HCT116 (cell line): ENCODE data around the gene CATSPERZ. TPM values are rescaled to one million over a fixed set of nuclear protein-coding genes. Genes with fewer than 3 reads are reported as not detected.

Experiments used
- ATAC-seq: fragments of 200-7000 bp; cut with Tn5 transposase; 2 replicates; pipeline ENCODE4 v1.9.1; 2020; ENCODE audit warnings: mild to moderate bottlenecking, moderate library complexity
- BruUV-seq: library from RNA; stranded (reverse); fragments of 400-500 nt; replicated peaks from 2 replicates; lab custom pipeline; 2021; lab: Mats Ljungman, UMichigan
- CTCF ChIA-PET: fragments of 300-600 bp; sonication (Branson Sonifier 250); formaldehyde crosslinking; loops from one replicate; lab custom pipeline; 2021; ENCODE audit warnings: antibody characterized with exemption; lab: Charles Lee
- POLR2A ChIA-PET: fragments of 300-600, 350-600 bp; sonication (Branson Sonifier 250); formaldehyde crosslinking; loops from one replicate; lab custom pipeline; 2021; ENCODE audit warnings: antibody characterized with exemption; lab: Charles Lee
- RAD21 ChIA-PET, 2 experiments: fragments of 300-600 bp; sonication (Branson Sonifier 250); formaldehyde crosslinking; loops; one replicate each; lab custom pipeline; 2023; ENCODE audit warnings: low total read pairs in 2 of 2; ENCODE audit not compliant: uncharacterized antibody in 2 of 2, unreplicated experiment in 2 of 2, low non-redundant PET in 1 of 2; lab: Charles Lee
- DNase-seq: peaks from one replicate; pipeline ENCODE4 v3.0.0-alpha.2; 2010; ENCODE audit warnings: low read depth, low spot score
- H2AFZ ChIP-seq: fragments of 200-600 bp; shearing (Covaris generic), sonication (generic); 2 replicates; pipeline ENCODE4 v1.6.1; 2017; ENCODE audit warnings: low read depth, mixed run types, mixed read lengths, antibody characterized with exemption, low read length; ENCODE audit not compliant: poor library complexity, severe bottlenecking
- H3K27ac ChIP-seq: 2 replicates; pipeline ENCODE4 v1.5.1; 2012; ENCODE audit warnings: low read depth, low read length
- H3K27me3 ChIP-seq: fragments of 200-600 bp; sonication (generic); 2 replicates; pipeline ENCODE4 v1.6.1; 2016; ENCODE audit warnings: mixed run types, low read length, mixed read lengths; ENCODE audit not compliant: insufficient read depth
- H3K36me3 ChIP-seq, 2 experiments: fragments of 200-500 bp in 1 of 2; fragments of 200-600 bp in 1 of 2; sonication (Bioruptor generic) in 1 of 2; sonication (generic) in 1 of 2; 2 replicates each; pipeline versions ENCODE4 v1.5.1 to v1.6.1; 2014 to 2016; ENCODE audit warnings: low read length in 2 of 2, inconsistent platforms in 1 of 2, mixed read lengths in 1 of 2, mixed run types in 1 of 2; ENCODE audit not compliant: insufficient read depth in 2 of 2, control insufficient read depth in 1 of 2
- H3K4me1 ChIP-seq, 2 experiments: fragments of 200-600 bp in 1 of 2; sonication (generic) in 1 of 2; 2 replicates each; pipeline versions ENCODE4 v1.5.1 to v1.6.1; 2012 to 2017; ENCODE audit warnings: low read length in 2 of 2, inconsistent platforms in 1 of 2, mild to moderate bottlenecking in 1 of 2, mixed read lengths in 1 of 2, mixed run types in 1 of 2, moderate library complexity in 1 of 2; ENCODE audit not compliant: insufficient read depth in 2 of 2, control insufficient read depth in 1 of 2
- H3K4me2 ChIP-seq: fragments of 200-600 bp; sonication (generic); 2 replicates; pipeline ENCODE4 v1.6.1; 2017; ENCODE audit warnings: mixed run types, low read length, mixed read lengths
- H3K4me3 ChIP-seq, 2 experiments: fragments of 200-600 bp in 1 of 2; sonication (generic) in 1 of 2; replicated peaks in 1 of 2; 2 replicates each; pipeline ENCODE4 v1.5.1; 2011 to 2016; ENCODE audit warnings: low read length in 2 of 2, control low read depth in 1 of 2, low read depth in 1 of 2, mild to moderate bottlenecking in 1 of 2, mixed read lengths in 1 of 2, mixed run types in 1 of 2
- H3K79me2 ChIP-seq: fragments of 200-600 bp; sonication (generic); 2 replicates; pipeline ENCODE4 v1.6.1; 2017; ENCODE audit warnings: mild to moderate bottlenecking, mixed run types, low read length, moderate library complexity, mixed read lengths; ENCODE audit not compliant: insufficient read depth
- H3K9ac ChIP-seq: fragments of 200-600 bp; sonication (generic); 2 replicates; pipeline ENCODE4 v1.6.1; 2016; ENCODE audit warnings: low read length, mixed read lengths
- H3K9me2 ChIP-seq: fragments of 200-600 bp; sonication (generic), shearing (Covaris generic); 2 replicates; pipeline ENCODE4 v1.6.1; 2017; ENCODE audit warnings: mixed run types, mild to moderate bottlenecking, moderate library complexity; ENCODE audit not compliant: insufficient read depth
- H3K9me3 ChIP-seq, 2 experiments: fragments of 200-500 bp in 1 of 2; fragments of 200-600 bp in 1 of 2; sonication (Bioruptor generic) in 1 of 2; sonication (generic) in 1 of 2; 2 replicates each; pipeline ENCODE4 v1.6.1; 2014 to 2017; ENCODE audit warnings: low read length in 2 of 2, mixed read lengths in 2 of 2, inconsistent platforms in 1 of 2, low read depth in 1 of 2, mild to moderate bottlenecking in 1 of 2, mixed run types in 1 of 2, moderate library complexity in 1 of 2; ENCODE audit not compliant: control insufficient read depth in 1 of 2, insufficient read depth in 1 of 2
- H4K20me1 ChIP-seq: fragments of 200-600 bp; sonication (generic), shearing (Covaris generic); 2 replicates; pipeline ENCODE4 v1.6.1; 2017; ENCODE audit warnings: mixed run types, mild to moderate bottlenecking, moderate library complexity; ENCODE audit not compliant: insufficient read depth
- CEBPB ChIP-seq: IDR thresholded peaks from 2 replicates; pipeline ENCODE4 v1.6.1; 2012; ENCODE audit warnings: low read depth
- ELF1 ChIP-seq: IDR thresholded peaks from 2 replicates; pipeline ENCODE4 v1.6.1; 2012; ENCODE audit warnings: low read depth, borderline replicate concordance
- EZH2 ChIP-seq: fragments of 200-600 bp; sonication (generic); IDR thresholded peaks from 2 replicates; pipeline ENCODE4 v1.6.1; 2017; ENCODE audit warnings: antibody characterized with exemption, mixed run types
- EZH2phosphoT487 ChIP-seq: fragments of 200-600 bp; IDR thresholded peaks from 2 replicates; pipeline ENCODE4 v1.6.1; 2018; ENCODE audit warnings: antibody characterized with exemption, borderline replicate concordance
- JUND ChIP-seq: IDR thresholded peaks from 2 replicates; pipeline ENCODE4 v1.6.1; 2012
- POLR2AphosphoS5 ChIP-seq: IDR thresholded peaks from 2 replicates; pipeline ENCODE4 v1.6.1; 2011; ENCODE audit warnings: mild to moderate bottlenecking, low read depth, low read length, moderate library complexity
- RAD21 ChIP-seq: IDR thresholded peaks from 2 replicates; pipeline ENCODE4 v1.6.1; 2012; ENCODE audit warnings: low read depth, mild to moderate bottlenecking
- SIN3A ChIP-seq: IDR thresholded peaks from 2 replicates; pipeline ENCODE4 v1.6.1; 2012; ENCODE audit warnings: low read depth
- SP1 ChIP-seq: IDR thresholded peaks from 2 replicates; pipeline ENCODE4 v1.6.1; 2012; ENCODE audit warnings: low read depth
- YY1 ChIP-seq: IDR thresholded peaks from 2 replicates; pipeline ENCODE4 v1.6.1; 2011; ENCODE audit warnings: low read length, low read depth, moderate library complexity, mild to moderate bottlenecking; ENCODE audit not compliant: insufficient replicate concordance; ENCODE audit errors: extremely low read depth
- ZFX ChIP-seq: fragments of 450-650 bp; IDR thresholded peaks from 2 replicates; pipeline ENCODE4 v1.6.1; 2017
- ZNF274 ChIP-seq: fragments of 200-500 bp; sonication (Bioruptor generic); IDR thresholded peaks from 2 replicates; pipeline ENCODE4 v1.6.1; 2014; ENCODE audit warnings: mild to moderate bottlenecking, low read depth, low read length, inconsistent platforms
- intact Hi-C: fragments of 100-400 bp; cut with micrococcal nuclease; formaldehyde crosslinking; loops from 2 replicates; pipeline ENCODE4 v1.10.0; 2022
- total RNA-seq: library from RNA; stranded (reverse); gene quantifications from one replicate; pipeline ENCODE4 v1.2.1, GENCODE V29; 2021; ENCODE audit not compliant: unreplicated experiment
- TF ChIP-seq, protein P1 (sequence below): IDR thresholded peaks from 2 replicates; pipeline ENCODE4 v1.6.1; 2012; ENCODE audit warnings: low read depth
- TF ChIP-seq, protein P2 (sequence below): IDR thresholded peaks from 2 replicates; pipeline ENCODE4 v1.6.1; 2012

The CATSPERZ gene
- total RNA-seq, 1 experiment from 2014 or later, result 1.7 TPM

DNA sequence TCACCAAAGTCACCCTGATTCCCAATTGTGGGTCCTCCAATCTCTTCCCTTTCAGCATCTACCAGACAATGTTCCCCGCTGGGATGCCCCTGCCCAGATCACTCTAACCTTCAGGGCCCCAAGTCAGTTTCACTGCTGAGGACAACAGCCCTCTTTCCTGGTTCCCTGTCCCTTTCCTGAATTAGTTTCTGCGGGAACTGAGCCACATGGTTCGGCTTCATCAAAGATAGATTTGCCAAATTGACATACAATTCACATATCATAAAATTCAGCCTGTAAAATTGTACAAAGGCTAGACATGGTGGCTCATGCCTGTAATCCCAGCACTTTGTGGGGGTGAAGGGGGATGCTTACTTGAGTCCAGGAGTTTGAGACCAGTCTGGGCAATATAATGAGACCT lies 27.8 kb downstream of the CATSPERZ start:
- BruUV-seq, result no TSS peak
- CTCF ChIA-PET, result interaction anchor here (1.7 kb wide), 1 partner anchor 27 kb away, joined by 6 read pairs; no protein-coding TSS in a partner anchor

DNA sequence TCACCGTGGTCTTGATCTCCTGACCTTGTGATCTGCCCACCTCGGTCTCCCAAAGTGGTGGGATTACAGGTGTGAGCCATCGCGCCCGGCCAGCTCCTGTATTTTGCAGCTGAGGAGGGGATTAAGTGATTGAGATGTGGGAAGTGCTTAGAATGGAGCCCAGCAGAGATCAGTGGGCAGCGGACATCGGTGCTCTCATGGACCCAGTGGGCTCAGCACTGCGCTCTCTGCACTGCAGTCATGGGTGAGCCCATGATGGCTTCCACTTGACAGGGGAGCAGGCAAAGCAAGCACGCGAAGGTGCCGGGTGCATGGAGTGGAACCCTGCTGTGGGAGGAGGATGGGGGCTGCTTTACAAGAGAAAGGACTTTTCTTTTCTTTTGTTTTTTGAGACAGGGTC lies 30.7 kb downstream of the CATSPERZ start:
- intact Hi-C loops, result loop anchor here (1.0 kb wide), 1 partner anchor 14 kb away; the partner anchor contains the start of gene TRMT112
- Histone ChIP-seq H3K27me3 (no peaks in the 10 kb centered on the region), H4K20me1 (no peaks in the 10 kb centered on the region), H3K9me2 (no peaks in the 10 kb centered on the region), H3K4me1 (peaks cover 29 to 47% of the 10 kb centered on the region in 2 experiments), H3K36me3 (no peaks in the 10 kb centered on the region), H3K4me3 (no peak overlapping the region), H3K79me2 (no peaks in the 10 kb centered on the region), H3K9ac (peak overlapping the region; percentile 62; the same call in 1 of the 2 replicates), H2AFZ (no peak overlapping the region), H3K9me3 (no peaks in the 10 kb centered on the region), H3K27ac (no peak overlapping the region; the same call in 1 of the 2 replicates), H3K4me2 (peak overlapping the region; percentile 78)
- DNase-seq (no peak), ATAC-seq (no peak)
- ChIA-PET CTCF (interaction anchor here (0.8 to 3.9 kb wide), 8 partner anchors 12 to 127 kb away, joined by 3 to 46 read pairs (median 12); partner anchors contain the start of genes BAD, ESRRA, PRDX5 and TRMT112), RAD21 (interaction anchor here (1.4 to 1.8 kb wide), 3 partner anchors 13 to 24 kb away, joined by 5 to 8 read pairs (median 6); partner anchors contain the start of genes PRDX5 (in 2 of the 2) and TRMT112 (in 1 of the 2)), POLR2A (interaction anchor here (0.9 to 5.9 kb wide), 11 partner anchors 8 to 1490 kb away, joined by 3 to 77 read pairs (median 4); partner anchors contain the start of genes PRDX5 and TRMT112)
- no TSS peak for BruUV-seq
- TF ChIP-seq RAD21 (no peak), CEBPB (no peak), ELF1 (no peak), JUND (no peak), SP1 (no peak), EZH2 (no peak), POLR2AphosphoS5 (no peak), SIN3A (no peak), ZNF274 (no peak), YY1 (no peak)
- TF ChIP-seq, protein P1, sequence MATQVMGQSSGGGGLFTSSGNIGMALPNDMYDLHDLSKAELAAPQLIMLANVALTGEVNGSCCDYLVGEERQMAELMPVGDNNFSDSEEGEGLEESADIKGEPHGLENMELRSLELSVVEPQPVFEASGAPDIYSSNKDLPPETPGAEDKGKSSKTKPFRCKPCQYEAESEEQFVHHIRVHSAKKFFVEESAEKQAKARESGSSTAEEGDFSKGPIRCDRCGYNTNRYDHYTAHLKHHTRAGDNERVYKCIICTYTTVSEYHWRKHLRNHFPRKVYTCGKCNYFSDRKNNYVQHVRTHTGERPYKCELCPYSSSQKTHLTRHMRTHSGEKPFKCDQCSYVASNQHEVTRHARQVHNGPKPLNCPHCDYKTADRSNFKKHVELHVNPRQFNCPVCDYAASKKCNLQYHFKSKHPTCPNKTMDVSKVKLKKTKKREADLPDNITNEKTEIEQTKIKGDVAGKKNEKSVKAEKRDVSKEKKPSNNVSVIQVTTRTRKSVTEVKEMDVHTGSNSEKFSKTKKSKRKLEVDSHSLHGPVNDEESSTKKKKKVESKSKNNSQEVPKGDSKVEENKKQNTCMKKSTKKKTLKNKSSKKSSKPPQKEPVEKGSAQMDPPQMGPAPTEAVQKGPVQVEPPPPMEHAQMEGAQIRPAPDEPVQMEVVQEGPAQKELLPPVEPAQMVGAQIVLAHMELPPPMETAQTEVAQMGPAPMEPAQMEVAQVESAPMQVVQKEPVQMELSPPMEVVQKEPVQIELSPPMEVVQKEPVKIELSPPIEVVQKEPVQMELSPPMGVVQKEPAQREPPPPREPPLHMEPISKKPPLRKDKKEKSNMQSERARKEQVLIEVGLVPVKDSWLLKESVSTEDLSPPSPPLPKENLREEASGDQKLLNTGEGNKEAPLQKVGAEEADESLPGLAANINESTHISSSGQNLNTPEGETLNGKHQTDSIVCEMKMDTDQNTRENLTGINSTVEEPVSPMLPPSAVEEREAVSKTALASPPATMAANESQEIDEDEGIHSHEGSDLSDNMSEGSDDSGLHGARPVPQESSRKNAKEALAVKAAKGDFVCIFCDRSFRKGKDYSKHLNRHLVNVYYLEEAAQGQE, result no peak
- TF ChIP-seq, protein P2, sequence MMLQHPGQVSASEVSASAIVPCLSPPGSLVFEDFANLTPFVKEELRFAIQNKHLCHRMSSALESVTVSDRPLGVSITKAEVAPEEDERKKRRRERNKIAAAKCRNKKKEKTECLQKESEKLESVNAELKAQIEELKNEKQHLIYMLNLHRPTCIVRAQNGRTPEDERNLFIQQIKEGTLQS, result no peak

More for the DNA sequence above, 27.8 kb downstream of the CATSPERZ start:
- DNase-seq (no peak), ATAC-seq (no peak)
- no peaks in the 10 kb centered on the region for H3K27me3 ChIP-seq
- RAD21 ChIA-PET, result no interaction called here
- TF ChIP-seq ZFX (no peak), RAD21 (no peak), YY1 (no peak), EZH2phosphoT487 (no peak), ELF1 (no peak), SIN3A (no peak)
- H3K36me3 ChIP-seq, result no peaks in the 10 kb centered on the region
- H3K4me3 ChIP-seq, result no peak overlapping the region
- intact Hi-C loops, result no loop called here
- H3K4me2 ChIP-seq, result no peak overlapping the region
- no peaks in the 10 kb centered on the region for H4K20me1 ChIP-seq
- no peak overlapping the region for H3K9ac ChIP-seq
- POLR2A ChIA-PET, result interaction anchor here (1.9 kb wide), 1 partner anchor 10 kb away, joined by 13 read pairs; the partner anchor contains the start of genes PRDX5 and TRMT112
- no peaks in the 10 kb centered on the region for H3K9me3 ChIP-seq
- no peak overlapping the region for H2AFZ ChIP-seq
- H3K79me2 ChIP-seq, result no peaks in the 10 kb centered on the region
- H3K9me2 ChIP-seq, result no peaks in the 10 kb centered on the region
- peaks cover 16 to 37% of the 10 kb centered on the region in 2 experiments for H3K4me1 ChIP-seq
- no peak overlapping the region for H3K27ac ChIP-seq
